RWPE1 (cell line): ENCODE results near the gene GPC5.

Source experiments
- CTCF ChIA-PET: fragments of 350-600 bp; sonication (Branson Sonifier 250); formaldehyde crosslinking; extraction: SDS; loops from one replicate; lab custom pipeline; 2021; lab: Yijun Ruan, JAX
- POLR2A ChIA-PET: fragments of 400-600 bp; formaldehyde crosslinking; extraction: SDS; loops from one replicate; lab custom pipeline; 2020; ENCODE audit warnings: antibody characterized with exemption; ENCODE audit not compliant: low non-redundant PET; lab: Yijun Ruan, JAX
- DNase-seq: peaks from one replicate; pipeline ENCODE4 v3.0.0; 2012; ENCODE audit warnings: low spot score
- H3K27ac ChIP-seq: fragments of 450-650 bp; 2 replicates; pipeline ENCODE4 v1.5.1; 2017
- CTCF ChIP-seq: fragments of 450-650 bp; conservative IDR thresholded peaks from 2 replicates; pipeline ENCODE4 v1.5.1; 2017; ENCODE audit warnings: low read depth, mild to moderate bottlenecking

The GPC5 gene

GRCh38 chr13:91594061-91594460 lies 195.6 kb downstream of the GPC5 start:
- POLR2A ChIA-PET: no interaction called here
- CTCF ChIA-PET: no interaction called here
- no peak overlapping the region for H3K27ac ChIP-seq
- no peak for DNase-seq
- TF ChIP-seq CTCF: no peak

GRCh38 chr13:91595677-91596076 lies 197.3 kb downstream of the GPC5 start:
- H3K27ac ChIP-seq: no peak overlapping the region
- TF ChIP-seq CTCF: no peak
- POLR2A ChIA-PET: no interaction called here
- CTCF ChIA-PET: no interaction called here
- no peak for DNase-seq

- POLR2A ChIA-PET: no interaction called here
- no peak for DNase-seq
- TF ChIP-seq CTCF: no peak
- H3K27ac ChIP-seq: no peak overlapping the region
- CTCF ChIA-PET: no interaction called here
Measured at GRCh38 chr13:91596842-91597241, 198.4 kb downstream of the GPC5 start.

- ChIA-PET CTCF (no interaction called here), POLR2A (no interaction called here)
- no peak for TF ChIP-seq CTCF
- DNase-seq: no peak
- H3K27ac ChIP-seq: no peak overlapping the region
Measured at GRCh38 chr13:91598655-91599054, 200.2 kb downstream of the GPC5 start.

GRCh38 chr13:91601273-91601672 lies 202.9 kb downstream of the GPC5 start:
- POLR2A ChIA-PET: no interaction called here
- no peak overlapping the region for H3K27ac ChIP-seq
- DNase-seq: no peak
- CTCF ChIA-PET: interaction anchor here (0.6 kb wide), 1 partner anchor 22 kb away, joined by 3 read pairs; no protein-coding TSS in a partner anchor
- TF ChIP-seq CTCF: no peak

- ChIA-PET POLR2A (no interaction called here), CTCF (no interaction called here)
- DNase-seq: no peak
- TF ChIP-seq CTCF: no peak
- H3K27ac ChIP-seq: no peak overlapping the region
Measured at GRCh38 chr13:91601807-91602206, 203.4 kb downstream of the GPC5 start.

GRCh38 chr13:91609353-91609752 lies 210.9 kb downstream of the GPC5 start:
- ChIA-PET POLR2A (no interaction called here), CTCF (no interaction called here)
- no peak for DNase-seq
- H3K27ac ChIP-seq: no peak overlapping the region
- no peak for TF ChIP-seq CTCF
